Nucleus accumbens (tissue), 56 donors: ENCODE data around the gene CDH24.

Experiments used
- DNase-seq, 56 donors: peaks; one replicate each; lab custom pipeline; 2025; lab: John Stamatoyannopoulos, UW

CDH24 gene

DNA sequence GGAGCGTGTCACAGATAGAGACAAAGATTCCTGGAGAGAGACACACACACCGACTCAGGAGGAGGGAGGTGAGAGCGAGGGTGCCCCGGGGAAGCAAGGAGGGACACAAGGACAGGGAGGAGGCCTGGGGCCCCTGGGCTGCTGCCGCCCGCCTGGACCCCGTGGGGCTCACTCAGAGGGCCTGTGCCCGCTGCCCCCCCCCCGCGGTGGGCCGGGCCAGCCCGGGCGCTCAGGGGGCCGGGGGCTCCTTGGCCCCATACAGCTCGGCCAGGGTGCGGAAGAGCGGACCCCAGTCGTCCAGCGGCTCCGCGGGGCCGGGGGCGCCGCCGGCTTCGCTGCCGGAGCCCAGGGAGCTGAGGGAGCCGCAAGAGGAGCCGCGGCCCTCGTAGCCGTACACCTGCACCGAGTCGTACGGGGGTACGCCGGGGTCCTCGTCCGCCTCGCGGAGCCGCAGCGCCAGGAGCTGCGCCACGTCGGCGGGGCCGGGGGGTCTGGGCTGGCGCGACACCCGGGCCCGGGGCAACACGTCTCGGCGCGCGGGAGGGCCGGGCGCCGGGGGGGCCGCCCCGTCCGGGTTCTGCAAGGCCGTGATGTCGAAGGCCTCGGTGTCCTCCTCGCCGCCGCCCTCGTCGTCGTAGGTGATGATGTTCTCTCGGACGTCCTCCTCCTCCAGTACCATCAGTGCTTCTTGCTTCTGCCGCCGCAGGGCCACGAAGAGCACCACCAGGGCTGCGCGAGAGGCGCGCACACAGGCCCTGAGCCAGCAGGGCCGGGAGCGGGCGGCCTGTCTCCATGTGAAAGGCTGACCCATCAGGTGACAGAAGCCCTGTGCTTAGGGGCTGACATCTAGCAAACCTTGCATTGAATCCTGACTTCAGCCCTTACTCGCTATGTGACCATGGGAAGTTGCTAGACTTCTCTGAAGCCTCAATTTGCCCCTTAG, 9.3 kb downstream of the CDH24 start:
- no peak for DNase-seq

DNA sequence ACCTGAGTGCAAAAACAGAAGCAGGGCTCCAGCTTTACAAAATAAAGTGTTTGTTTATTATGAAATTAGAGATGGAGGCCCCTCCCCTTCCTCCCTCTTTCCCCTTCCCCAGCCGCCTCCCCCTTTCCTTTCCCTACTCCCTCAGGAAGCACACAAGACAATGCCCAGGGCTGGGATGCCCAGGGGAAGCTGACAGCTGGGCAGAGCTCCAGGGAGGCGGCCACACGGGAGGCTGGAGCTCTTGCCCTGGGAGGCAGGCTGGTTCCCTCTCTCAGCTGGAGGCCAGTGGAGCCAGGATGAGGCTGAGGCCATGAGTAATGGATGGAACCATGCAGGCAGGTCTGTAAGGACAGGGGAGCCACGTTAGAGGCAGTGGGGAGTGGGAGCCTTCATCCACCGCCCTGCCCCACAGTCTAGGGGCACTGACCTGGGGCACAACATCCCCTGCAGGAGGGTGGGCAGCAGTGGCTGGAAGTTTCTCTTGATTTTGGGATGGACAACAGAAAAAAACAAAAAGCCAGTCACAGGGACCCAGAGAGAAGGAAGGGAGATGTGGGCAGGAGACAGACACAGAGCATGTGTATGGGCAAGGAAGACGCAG, 10.2 kb downstream of the CDH24 start:
- DNase-seq = no peak

- DNase-seq = no peak
Observed at GRCh38 chr14:23045419-23046357, 11.6 kb downstream of the CDH24 start.

- no peak for DNase-seq
Observed at GRCh38 chr14:23044840-23045239, 12.5 kb downstream of the CDH24 start.

DNA sequence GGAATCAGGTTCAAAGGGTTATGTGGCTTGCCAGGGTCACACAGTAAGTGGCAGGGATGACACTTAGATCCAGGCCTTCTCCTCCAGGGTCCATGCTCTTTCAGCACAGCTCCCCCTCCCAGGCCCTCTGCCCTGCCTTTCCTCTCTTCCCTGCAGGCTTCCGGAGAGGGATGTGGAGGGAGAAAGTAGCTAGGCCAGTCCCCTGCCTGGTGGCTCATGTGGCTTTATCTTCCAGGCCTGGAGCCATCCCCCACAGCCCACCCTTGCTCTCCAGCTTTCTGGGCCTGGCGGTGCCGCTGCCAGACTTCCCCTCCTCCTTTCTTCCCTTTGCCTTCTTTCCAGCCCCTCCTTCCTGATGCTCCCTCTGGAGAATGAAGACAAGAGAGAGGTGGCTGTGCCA, 13.6 kb downstream of the CDH24 start:
- no peak for DNase-seq

GRCh38 chr14:23043145-23043544, 14.2 kb downstream of the CDH24 start:
- no peak for DNase-seq

GRCh38 chr14:23042162-23042965, 15.0 kb downstream of the CDH24 start, which contains the start of gene PSMB11:
TSS of gene PSMB11 (plus strand) at chr14:23042212. CDS start at chr14:23042226, 14 bp downstream.
- DNase-seq = no peak

- DNase-seq = no peak
Observed at GRCh38 chr14:23041729-23042128, 15.6 kb downstream of the CDH24 start.

DNA sequence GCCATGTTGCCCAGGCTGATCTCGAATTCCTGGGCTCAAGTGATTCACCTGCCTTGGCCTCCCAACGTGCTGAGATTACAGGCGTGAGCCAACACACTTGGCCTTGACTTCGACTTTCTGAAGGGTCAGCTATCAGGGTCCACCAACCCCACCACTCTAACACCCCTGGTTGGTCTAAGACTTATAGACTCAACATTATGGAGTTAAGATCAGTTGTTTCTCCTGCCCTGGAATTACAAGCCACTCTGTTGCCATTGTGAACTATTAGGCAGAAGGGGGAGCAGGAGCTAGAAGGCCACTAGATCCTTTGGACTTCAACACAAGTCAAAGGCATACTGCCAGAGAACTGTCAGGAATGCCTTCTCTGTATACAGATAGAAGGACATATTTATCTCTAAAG, 17.2 kb downstream of the CDH24 start:
- DNase-seq = no peak

GRCh38 chr14:23035303-23036144, 21.8 kb downstream of the CDH24 start:
- DNase-seq = no peak

DNA sequence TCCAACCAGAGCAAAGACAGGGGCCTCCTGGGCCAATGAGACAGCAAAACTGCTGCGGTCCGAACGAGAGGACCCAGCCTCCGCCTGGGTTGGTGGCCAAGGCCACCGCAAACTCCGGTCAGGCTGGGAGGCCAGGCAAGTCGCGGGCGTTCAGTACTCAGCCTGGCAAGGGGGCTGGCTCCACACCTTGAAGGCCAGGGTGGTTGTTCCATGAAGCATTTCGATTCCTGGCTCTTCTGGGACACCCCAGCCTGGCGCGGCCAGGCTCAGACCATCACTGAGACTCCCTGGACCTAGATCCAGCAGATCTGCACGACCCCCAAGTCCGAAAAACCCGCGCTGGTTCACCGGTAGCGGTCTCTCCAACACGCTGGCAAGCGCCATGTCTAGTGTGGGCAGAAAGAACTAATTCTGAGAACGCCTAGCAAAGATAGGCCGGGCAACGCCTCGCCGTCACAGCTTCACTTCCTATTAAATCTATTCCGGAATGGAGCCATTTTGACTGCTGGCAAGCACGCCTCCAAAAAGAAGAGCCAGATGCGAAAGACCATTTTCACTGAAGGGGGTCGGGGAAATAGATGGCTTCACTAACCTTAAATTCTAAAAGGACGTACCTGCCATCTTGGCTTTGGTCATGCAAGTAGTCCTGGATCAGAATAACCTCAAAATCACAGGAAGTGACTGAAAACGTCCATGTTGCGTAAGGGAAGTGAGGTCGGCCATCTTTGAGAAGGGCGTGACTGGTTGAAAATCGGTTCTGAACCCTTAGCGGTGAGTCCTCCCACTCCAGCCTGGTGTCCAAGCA, 22.6 kb downstream of the CDH24 start, which contains the start of gene PSMB5:
PSMB5 (minus strand) TSS at position 403 of the 805 bp plus-strand sequence; CDS start at position 384, 19 bp downstream.
- DNase-seq = no peak

GRCh38 chr14:23033801-23034497, 23.4 kb downstream of the CDH24 start:
- no peak for DNase-seq

GRCh38 chr14:23033251-23033727, 24.0 kb downstream of the CDH24 start:
- DNase-seq = no peak

DNA sequence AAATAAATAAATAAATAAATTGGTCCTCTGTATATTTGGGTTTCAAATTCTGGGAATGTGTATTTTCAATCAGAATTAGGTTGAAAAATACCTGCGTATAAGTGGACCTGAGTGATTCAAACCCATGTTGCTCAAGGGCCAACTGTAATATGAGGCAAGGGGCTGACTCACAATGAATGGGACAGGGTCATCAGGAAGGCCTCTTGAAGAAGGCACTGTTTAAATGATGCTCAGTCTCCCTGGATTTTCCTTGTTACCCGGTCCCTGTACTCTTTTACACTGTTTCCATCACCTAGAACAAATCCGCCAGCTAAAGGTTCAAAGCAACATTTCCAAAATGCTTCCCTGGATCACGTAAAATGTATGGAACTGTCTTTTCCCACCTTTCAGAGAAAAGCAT, 26.4 kb downstream of the CDH24 start:
- DNase-seq = no peak

- DNase-seq = no peak
Observed at GRCh38 chr14:23028799-23029198, 28.5 kb downstream of the CDH24 start.

GRCh38 chr14:23025151-23025814, 32.0 kb downstream of the CDH24 start:
- no peak for DNase-seq
